ENCODE data around the gene CEP112.

DNA sequence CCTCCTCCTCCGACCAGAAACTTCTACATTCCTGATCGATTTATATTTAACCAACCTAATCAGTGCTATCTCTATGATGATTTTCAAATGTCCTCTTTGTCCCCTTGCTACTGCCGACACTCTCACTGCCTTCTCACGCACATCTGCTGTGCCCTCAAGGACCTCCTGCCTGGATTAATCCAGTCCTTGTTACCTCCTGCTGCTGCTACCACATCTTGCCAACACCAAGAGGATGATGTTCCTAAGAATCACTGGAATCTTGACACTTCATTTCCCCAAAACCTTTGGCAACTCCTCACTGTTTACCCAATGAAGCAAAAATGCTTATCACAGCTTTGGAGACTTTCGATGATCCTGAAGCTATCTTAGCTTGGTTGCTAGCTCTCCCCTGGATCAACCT lies 343.2 kb downstream of the CEP112 start:
- TF ChIP-seq CTCF (IDR thresholded peaks at IDR 0.05; ENCODE audit: insufficient read depth, low read depth, low read length) (no peak), EZH2 (IDR thresholded peaks at IDR 0.05; ENCODE audit: insufficient read depth, low read length) (no peak)

Measured in astrocyte (in vitro differentiated cells and primary cell).